HG03159 (cell line): Measurements from ENCODE around the gene TASOR2.

Experiments
- ATAC-seq: cut with Tn5 transposase; IDR thresholded peaks from one replicate; pipeline ENCODE4 v1.9.1; 2021; ENCODE audit warnings: mild to moderate bottlenecking, moderate library complexity; ENCODE audit not compliant: unreplicated experiment

TASOR2 gene

DNA sequence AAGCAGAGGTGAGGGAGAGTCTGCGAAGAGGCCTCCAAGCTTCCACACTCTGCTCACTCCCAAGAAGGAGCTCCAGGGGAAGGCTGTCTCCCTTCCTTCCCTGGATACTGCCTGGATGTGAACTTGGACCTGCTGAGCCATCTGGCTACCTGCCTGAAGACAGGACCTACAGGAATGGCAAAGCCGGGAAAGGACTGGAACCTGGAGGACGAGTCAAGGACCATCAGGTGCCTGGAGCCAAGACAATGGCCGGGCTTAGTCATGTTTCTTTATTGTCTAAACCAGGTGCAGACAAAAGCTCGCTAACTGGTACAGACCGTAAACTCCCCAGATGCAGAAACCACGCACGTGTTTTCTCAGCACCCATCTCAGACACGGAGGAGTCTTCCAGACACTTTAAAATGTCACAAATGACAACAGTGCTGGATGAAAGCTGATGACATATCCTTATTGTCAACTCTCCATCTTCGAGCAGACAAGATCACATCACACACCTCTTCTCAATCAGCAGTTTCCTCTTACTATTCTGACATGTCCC lies 30.4 kb upstream of the TASOR2 start:
- ATAC-seq, result no peak

DNA sequence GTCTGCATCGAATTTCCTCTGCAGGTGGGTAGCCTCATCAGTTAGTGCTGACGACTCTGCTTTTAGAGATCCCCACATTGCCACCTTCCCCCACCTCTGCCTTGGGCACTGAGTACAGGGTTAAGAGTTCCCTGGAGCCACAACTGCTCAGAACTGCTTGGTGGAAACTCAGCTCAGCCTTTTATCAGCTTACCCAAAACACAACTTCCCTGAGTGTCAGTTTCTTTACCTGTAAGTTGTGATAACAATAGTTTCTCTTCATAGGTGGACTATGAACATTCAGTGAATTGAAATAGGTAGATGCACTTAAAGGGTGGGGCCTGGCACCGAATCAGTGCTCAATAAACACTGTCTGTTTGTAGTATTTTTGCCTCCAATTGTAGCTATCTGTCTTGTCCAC lies 29.5 kb upstream of the TASOR2 start:
- no peak for ATAC-seq

DNA sequence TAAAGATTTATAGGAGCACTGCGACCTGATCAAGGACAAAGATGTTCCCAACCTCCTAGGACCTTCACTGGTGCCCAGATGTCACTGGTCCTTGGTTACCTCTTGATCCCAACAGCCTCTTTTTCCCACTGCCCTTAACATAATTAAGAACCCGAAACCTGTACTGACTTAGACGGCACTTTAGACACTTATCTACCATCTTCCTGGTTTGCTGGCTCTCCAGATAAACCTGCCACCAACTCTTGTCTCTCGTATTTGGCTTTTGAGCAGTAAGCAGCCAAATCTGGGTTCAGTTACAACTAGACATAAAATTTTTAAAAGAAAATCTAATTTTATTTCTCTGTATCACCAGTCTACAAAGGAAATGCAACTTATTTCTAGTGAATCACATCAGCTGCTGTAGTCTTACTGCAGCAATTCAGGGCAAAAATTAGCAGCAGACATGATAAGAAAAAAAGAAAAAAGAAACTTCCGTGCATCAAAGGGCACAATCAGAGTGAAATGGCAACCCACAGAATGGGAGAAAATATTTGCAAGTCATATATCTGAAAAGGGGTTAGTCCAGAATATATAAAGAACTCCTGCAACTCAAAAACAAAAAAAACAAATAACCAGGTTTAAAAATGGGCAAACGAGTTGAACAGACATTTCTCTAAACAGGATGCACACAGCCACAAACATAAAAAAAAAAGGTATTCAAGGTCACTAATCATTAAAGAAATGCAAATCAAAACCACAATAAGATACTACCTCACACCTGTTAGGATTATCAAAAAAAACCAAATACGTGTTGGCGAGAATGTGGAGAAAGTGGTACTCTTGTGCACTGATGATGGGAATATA lies 27.7 kb upstream of the TASOR2 start:
- ATAC-seq, result no peak

DNA sequence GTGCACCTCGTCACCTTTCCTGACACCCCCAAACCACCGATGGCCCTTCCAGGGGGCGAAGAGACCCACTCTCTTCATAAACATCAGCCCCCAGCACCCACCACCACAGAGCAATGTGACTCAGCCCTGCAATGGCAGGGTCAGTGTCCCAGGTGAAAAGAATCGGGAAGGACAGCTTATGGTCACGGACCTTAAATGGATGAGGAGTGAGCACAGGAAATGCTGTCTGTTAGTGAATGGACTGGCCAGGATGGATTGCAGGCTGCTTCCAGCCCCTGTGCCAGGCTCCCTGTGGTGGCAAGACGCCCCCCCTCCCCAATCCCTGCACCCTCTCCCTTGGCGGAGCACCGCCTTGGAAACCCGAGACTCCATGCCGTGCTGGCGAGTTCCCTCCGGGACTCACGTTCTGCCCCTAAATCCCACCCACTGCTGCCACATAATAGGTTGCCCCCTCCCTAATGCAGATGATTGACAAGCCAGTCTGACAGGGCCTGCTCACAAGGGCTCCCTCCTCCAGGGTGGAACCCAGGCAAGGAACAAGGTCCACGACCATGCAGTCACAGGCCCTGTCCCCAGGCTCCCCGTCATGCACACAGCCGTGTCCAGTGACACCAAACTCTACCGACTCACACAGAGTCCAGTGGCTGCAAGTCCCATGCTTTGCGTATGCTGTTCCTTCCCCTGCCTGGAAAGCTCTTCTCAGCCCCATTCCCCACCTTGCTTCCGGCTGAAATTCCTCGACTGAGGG lies 25.6 kb upstream of the TASOR2 start:
- ATAC-seq, result no peak

DNA sequence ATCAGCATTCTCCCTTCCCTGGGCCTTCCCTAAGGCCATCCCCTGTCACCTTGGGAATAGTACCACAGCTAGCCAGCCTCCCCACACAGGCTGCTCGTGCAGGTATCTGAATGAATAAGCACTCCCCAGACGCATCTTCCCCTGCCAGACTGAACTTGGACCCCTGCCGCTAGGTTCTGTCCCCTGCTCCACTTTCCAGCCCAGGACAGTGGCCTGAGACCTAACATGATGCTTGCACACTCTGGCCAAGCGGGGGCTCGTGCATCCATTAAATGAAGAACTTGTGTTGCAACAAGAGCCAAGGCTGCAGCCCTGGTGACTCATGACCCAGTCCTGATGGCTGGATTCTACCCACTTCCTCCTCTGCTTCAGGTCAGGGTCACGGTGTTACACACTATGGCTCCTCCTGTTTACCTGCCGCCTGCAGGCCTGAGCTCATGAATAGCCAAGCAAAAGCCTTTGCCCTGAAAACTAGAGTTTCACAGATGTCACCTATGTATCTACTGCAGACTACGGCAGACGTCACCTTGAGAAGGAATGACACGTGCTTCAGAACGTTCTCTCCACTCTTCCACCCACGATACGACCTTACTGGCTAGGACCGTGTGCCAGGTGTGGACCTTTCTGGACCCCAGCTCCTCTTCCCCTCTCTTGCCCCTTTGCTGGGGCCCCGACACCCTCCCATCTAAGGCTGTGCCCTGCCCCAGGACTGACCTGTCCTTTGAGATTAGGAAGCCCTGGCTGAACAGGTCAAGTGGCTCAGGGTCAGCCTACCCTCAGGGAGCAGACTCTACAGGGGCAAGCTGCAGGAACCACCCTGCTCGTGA lies 24.7 kb upstream of the TASOR2 start:
- peak; percentile 79 for ATAC-seq

DNA sequence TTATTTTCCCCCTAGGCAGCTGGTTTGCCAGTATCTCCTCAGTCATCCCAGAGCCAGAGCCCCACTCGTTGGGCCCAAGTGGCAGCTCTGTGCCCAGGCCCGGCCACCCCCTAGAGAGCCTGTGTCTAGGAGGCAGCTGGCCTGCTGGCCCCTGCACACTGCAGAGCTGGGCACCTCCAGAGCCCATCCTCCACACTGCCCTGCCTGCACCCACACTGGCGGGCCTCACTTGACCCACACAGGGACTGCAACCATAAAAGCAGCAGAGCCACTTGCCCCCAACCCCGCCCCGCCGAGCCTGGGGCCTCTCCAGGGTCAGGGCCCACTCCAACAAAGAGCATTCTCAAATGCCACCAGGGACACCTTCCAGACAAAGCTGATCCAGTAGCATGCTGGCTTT lies 23.6 kb upstream of the TASOR2 start:
- no peak for ATAC-seq

DNA sequence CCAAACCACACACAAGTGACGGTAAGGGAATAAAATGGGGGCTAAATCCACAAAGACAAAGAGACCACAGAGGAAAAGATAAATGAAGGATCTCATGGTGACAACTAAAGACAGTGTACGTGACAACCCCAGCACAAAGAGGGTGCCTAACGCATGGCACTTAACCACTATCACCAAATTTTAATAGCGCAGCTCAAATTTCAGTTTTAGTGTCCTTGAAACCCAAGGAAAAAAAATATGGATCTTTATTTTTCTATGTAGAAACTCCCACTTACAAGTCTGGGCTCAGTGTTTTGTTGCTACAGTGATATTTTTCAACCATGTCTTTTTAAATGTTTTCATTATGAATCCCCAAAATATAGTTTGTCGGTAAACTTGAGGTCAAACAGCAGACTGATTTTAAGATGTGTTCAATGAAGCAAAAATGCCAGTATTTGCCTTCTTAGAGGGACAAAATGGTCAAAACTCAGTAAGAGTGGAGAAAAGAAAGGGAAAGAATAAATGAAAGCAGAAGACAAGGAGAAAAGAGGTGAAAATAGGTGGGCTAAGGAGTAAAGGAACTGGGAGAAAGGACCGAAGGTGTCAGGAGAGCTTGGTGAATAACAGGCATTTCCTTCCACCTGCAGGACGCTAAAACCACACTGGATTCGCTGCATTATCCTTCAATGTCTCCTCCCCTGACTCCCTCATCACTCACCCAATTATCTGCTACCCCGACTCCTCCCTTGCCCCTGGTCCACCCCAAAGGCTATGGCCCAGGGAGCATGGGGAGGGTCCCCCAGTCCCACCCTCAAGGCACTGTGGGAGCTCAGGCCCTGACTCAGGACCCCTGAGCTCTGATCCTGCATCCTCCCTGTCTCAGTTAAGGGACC lies 21.7 kb upstream of the TASOR2 start:
- no peak for ATAC-seq

DNA sequence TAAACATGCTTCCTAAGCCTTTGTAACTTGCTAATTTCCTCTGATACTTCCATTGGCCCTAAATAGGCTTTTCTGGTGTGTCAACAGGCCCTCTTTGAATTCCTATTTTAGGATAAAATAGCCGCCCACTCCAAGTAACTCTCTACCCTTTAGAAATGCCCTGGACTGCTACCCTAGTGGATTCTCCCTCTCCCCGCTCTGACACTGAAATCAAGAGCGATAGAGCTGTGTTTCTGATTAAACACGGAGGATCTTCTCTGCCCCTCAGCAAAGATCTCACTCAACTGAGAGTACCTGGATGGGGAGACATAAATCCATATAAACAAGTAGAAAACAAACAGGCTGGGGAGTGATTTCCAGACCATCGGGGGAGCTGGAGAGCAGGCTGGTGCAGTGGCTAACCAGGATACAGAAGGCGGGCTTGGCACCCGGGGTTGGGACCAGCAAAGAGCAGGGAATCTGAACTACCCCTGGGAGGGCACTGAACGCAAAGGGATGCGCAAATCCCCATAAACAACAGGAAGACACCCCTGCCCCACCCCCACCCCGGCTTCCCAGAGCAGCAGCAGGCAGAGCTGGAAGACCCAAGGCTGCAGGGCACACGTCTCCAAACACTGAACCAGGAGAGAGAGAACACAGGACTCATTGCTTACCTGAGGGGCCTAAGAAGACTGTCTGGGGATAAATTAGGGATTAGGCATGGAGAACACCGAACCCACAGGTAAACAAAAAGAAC lies 20.8 kb upstream of the TASOR2 start:
- ATAC-seq, result no peak

DNA sequence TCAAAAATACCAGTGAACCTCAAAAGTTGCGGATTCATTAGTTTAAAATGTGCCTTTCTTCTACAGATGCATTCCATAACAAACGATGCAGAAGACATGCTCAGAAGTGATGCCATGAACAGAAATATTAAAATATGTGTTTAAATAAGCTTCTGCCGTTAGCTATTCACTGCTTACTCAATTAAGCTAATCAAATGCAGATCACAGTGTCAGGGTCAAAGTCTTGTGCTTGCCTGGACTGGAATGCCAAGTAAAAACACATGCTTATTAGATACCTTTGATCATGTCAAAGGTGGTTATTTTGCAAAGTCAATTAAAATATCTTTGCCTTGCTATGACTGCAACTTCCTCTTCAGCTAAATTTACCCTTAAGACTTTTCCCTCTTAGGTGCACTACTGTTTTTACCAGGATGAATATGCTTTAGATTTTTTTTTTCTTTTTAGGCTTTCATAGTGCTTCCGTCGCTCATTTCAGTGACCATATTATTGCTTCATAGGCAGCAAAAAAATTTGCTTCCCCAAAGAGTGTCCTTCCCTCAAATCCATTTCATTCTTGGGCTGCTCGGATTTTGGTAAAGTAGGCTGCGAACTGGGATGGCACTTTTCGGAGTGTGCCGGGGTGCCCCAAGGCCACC lies 19.1 kb upstream of the TASOR2 start:
- no peak for ATAC-seq

DNA sequence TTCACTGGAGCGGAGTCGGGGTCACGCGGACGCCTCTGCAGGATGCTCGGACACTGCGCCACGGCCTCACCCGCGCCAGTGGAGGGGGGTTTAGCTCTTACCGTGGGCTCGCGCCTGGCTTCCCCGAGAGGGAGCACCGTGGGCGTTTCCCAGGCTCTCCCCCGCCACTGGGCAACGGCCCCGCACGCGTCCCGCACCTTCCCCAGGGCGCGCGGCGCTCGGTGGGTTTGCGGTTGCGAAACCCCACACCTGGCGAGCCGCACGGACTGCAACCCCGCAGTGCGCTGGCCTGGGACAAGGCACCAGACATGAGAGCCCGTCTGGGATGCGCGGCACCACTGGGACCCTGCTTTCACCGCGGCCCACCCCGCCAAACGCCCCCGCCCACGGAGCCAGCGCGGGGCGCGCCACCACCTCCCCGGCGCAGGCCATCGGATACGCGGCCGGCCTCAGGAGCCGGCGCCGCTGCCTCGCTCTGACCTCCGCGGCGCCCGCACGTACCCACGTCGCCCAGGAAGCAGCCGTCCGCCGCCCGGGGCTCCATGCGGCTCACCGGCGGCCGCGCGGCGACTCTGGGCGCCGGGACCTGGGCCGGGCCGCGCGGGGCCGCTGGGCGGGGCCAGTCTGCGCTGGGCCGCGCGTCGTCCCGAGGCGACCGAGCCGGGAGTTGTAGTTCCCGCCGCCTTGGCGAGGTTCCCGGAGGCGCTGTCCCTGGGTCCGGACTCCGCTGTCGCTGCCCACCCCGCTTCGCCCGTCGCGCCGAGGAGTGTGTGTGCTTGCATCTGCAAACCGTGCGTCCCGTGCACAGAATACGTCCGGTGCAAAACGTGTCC lies 18.4 kb upstream of the TASOR2 start, which contains the start of gene ASB13:
TSS of gene ASB13 (minus strand) at position 588 of the 833 bp plus-strand sequence. CDS start at position 544, 44 bp downstream.
- peak; percentile 47 for ATAC-seq

DNA sequence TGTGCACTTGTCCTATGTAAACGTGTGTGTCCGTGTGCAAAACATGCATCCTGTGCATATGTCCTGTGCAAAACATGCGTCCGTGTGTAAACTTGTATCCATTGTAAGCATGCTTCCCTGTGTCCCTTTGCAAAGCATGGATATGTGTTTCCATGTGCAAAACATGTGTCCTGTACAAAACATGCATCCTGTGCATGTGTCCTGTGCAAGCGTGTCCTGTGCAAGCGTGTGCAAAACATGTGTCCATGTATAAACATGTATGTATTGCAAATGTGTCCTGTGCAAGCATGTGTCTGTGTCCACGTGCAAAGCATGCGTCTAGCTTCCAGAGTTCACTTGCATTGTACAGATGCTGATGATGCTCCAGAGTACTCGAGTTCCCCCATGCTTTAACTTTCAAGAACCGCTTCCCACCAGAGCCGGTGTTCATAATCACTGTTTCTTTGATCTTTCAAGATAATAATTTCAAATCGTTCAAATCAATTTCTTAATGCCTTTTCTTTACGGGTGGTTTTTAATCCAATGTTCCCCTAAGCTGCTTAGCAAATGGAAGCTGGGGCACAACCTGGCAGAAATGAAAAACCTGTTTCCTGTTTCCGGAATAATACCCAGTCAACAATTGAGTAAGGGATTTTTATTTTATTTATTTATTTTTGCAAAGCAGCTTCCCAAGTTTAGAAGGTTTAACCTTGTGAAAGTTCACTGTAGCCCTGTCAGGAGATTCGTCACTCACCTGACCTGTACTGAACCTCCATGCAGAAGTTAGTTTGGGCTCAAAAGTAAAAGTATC lies 17.6 kb upstream of the TASOR2 start:
- ATAC-seq, result no peak

DNA sequence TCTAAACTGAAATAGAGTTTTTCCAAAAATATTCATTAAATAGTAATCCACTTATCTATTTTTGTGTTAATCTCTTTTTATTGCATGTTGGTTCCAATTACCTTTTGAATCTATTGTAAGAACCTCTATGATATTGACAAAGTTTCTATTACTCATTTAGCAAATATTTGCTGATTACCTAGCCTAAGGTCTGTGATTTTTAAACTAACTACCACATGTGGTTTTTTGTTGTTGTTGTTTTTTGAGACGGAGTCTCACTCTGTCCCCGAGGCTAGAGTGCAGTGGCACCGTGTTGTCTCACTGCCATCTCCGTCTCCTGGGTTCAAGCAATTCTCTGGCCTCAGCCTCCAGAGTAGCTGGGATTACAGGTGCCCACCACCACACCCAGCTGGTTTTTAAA lies 16.2 kb upstream of the TASOR2 start:
- no peak for ATAC-seq

DNA sequence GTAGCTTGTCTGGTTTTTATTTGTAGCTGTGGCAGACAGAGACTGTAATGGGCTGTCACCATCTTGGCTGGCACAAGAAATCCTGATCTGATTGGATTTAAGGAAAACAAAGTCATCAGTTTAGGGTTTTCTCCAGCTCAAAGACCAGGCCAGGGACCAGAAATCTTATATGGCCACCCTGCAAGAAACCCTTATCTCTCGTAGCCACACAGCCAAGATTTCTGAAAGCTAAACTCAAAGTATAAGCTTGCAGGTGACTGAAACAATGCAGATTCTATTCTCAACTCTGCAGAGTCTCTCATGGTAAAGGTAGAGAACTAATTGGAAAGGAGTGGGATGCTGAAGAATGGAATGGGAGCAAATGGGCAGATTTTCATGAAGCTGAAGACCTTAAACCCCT lies 15.0 kb upstream of the TASOR2 start:
- ATAC-seq, result no peak

DNA sequence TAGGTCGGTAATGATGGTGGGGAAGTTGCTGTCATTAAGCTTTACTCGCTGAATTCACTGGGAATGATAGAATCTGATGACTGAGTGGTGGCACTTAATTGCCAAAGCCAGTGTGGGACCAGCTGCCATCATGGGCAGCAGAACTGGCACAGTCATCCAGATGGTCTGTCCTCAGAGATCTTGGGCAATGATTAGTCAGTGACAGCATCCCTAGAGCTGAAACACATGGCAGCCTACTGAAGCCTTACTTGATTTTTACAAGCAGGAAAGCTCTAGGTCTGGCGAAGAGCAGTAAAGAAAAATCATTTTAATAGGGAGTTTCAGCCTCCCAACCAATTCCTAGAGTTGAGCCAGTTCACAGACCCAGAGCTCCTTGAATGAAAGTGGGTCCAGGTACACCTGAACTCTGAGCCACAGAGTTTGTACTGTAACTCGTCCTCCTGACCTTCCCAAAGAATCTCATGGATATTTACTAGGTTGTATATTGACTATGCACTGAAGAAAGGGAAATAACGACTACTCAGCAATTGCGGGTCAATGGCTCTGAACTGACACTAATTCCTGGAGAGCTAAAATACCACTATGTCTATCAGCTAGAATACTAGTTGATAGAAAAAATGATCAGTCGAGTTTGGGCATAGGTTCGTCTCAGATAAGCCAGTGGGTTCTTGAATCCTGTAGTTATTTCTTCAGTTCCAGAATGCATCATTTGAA lies 13.8 kb upstream of the TASOR2 start:
- ATAC-seq, result no peak

DNA sequence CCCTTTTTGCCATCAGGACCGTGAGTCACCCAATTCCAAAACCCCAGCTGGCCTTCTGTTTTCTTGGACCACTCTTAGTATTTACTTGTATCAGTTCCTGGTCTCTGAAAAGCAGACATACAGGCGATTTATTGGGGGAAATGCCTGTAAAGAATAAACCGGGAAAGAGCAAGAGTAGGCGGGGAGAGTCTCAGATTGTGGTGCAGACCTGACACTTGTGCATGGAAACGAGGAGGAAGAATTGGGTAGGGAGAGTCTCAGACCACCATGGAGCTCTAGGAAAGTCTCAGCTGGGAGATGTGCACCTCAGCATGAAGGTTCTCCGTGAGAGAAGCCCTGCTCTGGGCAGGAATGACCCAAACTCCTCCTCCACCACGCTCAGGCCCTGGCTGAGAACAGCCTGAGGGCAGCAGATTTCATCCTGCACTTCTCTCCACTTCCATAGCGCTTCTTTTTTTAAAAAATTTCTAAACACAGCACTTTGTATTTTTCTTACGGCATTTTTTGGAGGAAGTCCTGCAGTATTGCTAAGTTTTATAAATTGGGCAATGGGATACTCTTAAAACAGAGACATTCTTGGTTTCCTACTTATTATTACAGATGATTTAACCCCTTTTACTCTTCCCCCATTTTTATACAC lies 6.1 kb upstream of the TASOR2 start:
- ATAC-seq, result no peak

DNA sequence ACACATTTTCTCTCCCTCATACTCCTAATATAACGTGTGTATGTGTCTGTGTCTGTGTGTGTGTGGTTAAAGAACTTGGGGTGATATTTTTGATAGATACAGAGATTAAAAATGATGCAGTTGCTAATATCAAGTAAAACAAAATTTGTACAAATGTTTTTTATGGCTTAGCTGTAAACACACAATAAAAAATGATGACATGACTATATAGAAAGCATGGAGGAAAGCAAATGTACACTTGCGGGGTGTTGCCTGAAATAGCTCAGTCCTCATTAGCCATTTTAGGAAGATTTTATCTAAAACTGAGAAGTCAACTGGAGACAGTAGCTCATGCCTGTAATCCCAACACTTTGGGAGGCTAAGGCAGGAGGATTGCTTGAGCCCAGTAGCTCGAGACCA lies 5.6 kb upstream of the TASOR2 start:
- no peak for ATAC-seq
